Pulmonary artery endothelial cell (primary cell): ENCODE measurements around the gene SCYGR1. TPM values are rescaled to one million over a fixed set of nuclear protein-coding genes. Genes with fewer than 3 reads are reported as not detected.
"Not testable (repeated sequence)": the region's sequence is repeated elsewhere in the genome, so short reads cannot be mapped to it uniquely, and the experiment has no call there.

Experiments used
- DNase-seq: peaks from one replicate; pipeline ENCODE4 v3.0.0-alpha.2; 2011; ENCODE audit warnings: low read depth, low spot score
- total RNA-seq: library from RNA; depleted of rRNA; stranded (reverse); fragments of >200 nt; gene quantifications from 2 replicates; pipeline ENCODE4 v1.2.3, GENCODE V29; 2014

Gene SCYGR1
- total RNA-seq, 1 donor from 2014 or later, result not detected

DNA sequence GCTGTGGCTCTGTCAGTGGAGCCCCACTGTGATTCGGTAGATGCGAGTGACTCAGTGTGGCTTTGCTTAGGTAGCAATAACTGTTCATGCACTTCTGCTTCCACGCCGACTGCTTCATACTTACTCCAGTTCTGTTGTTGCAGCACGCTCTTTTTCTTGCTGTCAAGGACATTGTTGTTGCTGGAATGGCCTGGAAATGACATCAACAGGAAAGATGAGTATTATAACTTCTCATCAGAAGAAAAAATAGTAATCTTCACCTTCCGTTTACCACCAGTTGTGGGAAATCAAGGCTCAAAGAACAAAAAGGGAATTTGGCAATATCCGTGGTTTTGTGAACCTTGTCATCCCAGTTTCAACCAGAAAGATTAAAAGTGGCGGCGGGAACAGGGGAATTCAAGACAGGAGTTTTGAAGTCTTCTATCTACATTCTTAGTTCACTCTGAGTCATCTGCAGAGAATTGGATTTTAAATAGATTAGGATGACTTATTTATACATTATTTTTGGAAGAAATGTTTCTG, 16.9 kb downstream of the SCYGR1 start:
- no peak for DNase-seq

GRCh38 chr2:227370092-227370491, 17.7 kb downstream of the SCYGR1 start:
- DNase-seq, result no peak

DNA sequence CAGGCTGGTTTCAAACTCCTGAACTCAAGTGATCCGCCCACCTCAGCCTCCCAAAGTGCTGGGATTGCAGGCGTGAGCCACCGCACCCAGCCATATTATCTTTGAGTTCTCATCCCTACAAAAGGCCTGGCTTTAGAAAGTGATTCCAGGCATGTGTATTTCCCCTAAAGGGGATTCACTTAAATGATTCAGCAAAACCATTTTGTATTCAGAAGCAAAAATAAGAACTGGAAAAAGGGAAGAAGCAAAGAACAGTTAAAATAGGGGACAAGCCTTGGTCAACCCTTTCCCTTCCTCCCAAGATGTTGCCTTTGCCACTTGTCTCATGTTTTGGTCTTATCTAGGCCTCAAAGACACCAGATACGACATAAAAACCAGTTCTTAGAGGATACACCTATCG, 19.2 kb downstream of the SCYGR1 start:
- DNase-seq, result no peak

DNA sequence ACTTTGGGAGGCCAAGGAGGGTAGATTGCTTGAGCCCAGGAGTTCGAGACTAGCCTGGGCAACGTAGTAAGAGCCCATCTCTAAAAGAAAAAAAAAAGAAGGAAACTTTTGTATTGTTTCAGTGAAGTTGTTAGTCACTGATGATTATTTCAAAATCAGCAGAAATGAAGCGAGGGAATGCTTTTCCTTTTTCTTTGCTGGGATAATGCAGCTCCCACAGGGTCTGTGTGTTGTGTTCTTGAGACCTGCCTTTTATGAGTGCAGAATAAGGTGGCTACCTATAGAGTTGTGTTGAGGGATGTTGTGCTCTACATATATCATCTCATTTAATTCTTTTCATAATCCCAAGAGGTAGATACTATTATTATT, 20.3 kb downstream of the SCYGR1 start:
- DNase-seq, result no peak

GRCh38 chr2:227366769-227367426, 20.9 kb downstream of the SCYGR1 start:
- DNase-seq, result no peak

DNA sequence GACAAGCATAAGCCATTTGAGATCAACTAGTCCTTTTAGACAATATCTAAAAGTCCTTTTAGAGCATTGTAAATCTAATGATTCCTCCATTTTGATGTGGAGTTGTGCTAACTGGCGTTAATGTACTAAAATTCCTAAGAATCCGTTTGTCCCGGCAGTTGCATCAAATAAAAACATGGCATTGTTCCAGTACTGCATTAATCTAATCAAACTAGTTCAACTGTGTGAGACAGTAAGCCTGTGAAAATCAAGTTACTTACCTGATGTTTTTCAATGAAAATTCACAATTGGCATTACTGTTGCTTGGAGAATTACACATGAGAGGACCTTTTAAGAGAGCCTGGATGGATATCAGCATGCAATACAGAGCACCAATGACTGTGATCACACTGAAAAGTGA, 21.9 kb downstream of the SCYGR1 start:
- DNase-seq, result no peak

- not testable (repeated sequence) for DNase-seq
Measured at GRCh38 chr2:227364585-227365263, 23.0 kb downstream of the SCYGR1 start.

DNA sequence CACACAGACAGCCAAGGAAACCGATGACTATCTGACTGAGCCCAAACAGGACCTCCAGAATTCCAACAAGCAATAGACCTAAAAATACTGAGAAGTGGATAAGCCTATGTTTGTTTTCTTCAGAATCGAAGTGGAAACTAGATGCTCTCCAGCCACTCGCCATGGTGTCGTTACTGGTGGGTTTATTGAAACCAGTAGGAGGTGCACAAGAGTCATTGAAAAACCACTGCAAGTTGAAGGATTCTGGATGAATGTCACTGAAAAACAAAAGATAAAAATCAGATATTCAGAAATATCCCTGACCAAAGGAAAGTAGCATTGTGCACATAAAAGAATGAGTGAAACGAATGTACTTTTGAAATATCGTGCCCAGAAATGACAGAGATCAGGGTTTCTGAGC, 24.0 kb downstream of the SCYGR1 start:
- DNase-seq, result no peak

DNA sequence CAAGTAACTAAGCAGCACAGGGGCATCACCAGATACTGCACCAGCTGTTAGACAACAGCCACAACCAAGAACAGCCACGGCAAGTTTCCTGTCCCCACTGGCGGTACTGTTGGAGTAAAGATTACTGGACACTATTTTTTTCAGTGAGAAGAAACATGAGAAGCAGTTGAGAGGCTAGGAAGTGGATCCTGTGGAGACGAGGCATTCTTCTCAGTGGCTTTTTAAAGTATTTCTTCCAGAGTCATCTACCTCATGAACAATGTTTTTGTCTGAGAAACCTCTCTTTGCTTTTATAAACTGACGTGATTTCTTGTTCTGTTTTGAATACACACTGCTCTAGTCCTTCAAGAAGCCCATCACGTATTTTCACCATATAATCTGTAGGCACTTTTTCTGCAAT, 27.4 kb downstream of the SCYGR1 start:
- DNase-seq, result no peak

GRCh38 chr2:227351639-227352038, 36.1 kb downstream of the SCYGR1 start:
- DNase-seq, result no peak

- no peak for DNase-seq
Measured at GRCh38 chr2:227349989-227350612, 37.6 kb downstream of the SCYGR1 start.

DNA sequence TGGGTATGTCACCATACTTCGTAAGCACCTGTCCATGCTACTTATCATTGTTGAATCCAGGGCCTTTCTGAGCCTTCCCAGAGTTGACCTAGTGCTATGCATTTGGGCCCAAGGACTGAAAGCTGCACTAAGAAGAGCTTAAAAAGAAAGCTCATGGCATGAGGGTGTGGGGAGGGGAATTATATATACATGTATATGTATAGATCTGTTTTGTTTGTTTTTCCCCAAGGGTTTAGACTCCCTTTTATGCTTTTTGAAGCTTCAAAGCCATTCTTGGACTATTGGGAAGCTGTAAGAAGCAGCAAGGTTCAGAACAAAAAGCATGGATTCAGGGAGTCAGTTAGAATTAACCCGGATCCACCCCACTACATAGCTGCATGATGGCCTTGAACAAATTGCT, 39.4 kb downstream of the SCYGR1 start:
- DNase-seq, result no peak

- no peak for DNase-seq
Measured at GRCh38 chr2:227347117-227347516, 40.6 kb downstream of the SCYGR1 start.

DNA sequence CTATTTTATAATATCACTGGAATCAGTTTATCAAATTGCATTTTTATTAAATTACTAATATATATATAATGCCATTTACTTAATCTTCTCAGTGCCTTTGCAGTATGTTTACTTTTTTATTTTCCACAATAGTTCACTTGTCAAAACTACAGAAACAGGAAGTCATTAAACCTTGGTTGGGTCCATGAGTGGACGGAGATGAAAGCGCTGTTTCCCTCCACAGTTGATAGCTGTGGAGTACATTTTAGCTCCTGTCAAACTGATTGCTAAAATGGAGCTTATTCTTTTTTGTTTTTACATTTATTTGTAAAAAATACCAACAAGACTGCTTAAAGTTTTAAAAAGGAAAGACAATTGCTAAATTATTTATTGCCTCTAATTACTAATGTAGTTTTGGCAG, 43.5 kb downstream of the SCYGR1 start:
- no peak for DNase-seq

- DNase-seq, result no peak
Measured at GRCh38 chr2:227341553-227341952, 46.2 kb downstream of the SCYGR1 start.

- DNase-seq, result no peak
Measured at GRCh38 chr2:227340106-227340505, 47.6 kb downstream of the SCYGR1 start.

DNA sequence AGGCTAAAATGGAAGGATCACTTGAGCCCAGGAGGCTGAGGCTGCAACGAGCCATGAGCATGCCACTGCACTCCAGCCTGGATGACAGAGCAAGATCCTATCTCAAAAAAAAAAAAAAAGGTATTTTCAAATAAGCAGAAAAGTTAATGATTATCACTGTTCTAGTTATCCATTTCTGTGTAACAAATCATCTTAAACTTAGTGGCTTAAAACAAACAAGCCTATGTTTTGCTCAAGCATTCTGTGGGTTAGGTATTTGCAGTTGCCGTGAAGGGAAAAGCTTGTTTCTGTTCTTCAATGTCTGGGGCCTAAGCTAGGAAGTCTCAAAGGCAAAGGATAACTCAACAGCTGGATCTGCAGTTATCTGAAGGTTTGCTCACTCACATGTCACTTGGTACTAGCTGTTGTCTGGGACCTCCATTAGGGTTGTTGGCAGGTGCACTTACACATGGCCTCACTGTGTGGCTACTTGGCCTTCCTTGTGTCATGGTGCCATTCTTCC, 48.6 kb downstream of the SCYGR1 start:
- no peak for DNase-seq

Other genes starting within 250 kb of the SCYGR1 start
- gene COL4A4, start 223.7 kb downstream of the SCYGR1 start, total RNA-seq, result 0.18 and 0.99 TPM in 2 replicates
- 0.04 and 0.26 TPM in 2 replicates for gene COL4A3, start 223.3 kb downstream of the SCYGR1 start, total RNA-seq
- 55.5 and 58.7 TPM in 2 replicates for gene MFF, start 62.7 kb downstream of the SCYGR1 start, total RNA-seq
- gene TM4SF20, start 8.6 kb downstream of the SCYGR1 start, total RNA-seq, result not detected in 2 replicates
- 70.3 and 105 TPM in 2 replicates for gene AGFG1, start 84.2 kb upstream of the SCYGR1 start, total RNA-seq
- gene SCYGR2, start 210.9 kb upstream of the SCYGR1 start, total RNA-seq, result not detected in 2 replicates
- gene SCYGR3, start 226.9 kb upstream of the SCYGR1 start, total RNA-seq, result not detected in 2 replicates
- not detected in 2 replicates for gene SCYGR4, start 229.5 kb upstream of the SCYGR1 start, total RNA-seq